A673 (cell line): Measurements from ENCODE around the gene CFAP221.

ENCODE experiments used
- EZH2 ChIP-seq: fragments of 200-600 bp; sonication (generic); IDR thresholded peaks from 2 replicates; pipeline ENCODE4 v1.6.1; 2017; ENCODE audit warnings: borderline replicate concordance, low read depth, mild to moderate bottlenecking, mixed read lengths, antibody characterized with exemption, low read length; ENCODE audit not compliant: poor library complexity, severe bottlenecking
- TF ChIP-seq, protein P1 (sequence below): fragments of 300-800, 200-600 bp; sonication (generic); conservative IDR thresholded peaks from 2 replicates; pipeline ENCODE4 v1.5.1; 2017; ENCODE audit warnings: low read depth, mild to moderate bottlenecking, antibody characterized with exemption, low read length, moderate library complexity, mixed read lengths

DNA sequence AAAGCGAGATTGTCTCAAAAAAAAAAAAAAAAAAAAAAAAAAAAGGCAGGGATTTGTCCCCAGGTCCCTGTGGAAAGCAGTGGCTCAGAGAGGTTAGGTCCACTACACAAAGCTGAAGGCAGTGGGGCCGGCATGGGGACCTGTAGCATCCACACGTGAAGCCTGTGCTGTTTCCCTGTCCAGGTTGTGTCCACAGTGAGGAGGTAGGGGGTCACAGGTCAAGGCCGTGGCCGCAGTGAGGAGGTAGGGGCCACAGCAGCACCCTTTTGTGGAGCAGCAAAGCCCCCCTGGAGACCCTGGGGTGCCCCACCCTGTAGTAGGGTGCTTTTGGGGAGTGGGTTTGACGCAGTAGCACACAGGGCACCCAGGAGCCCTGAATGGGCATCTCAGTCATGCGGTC is 148.7 kb downstream of the CFAP221 start:
- TF ChIP-seq EZH2: no peak
- TF ChIP-seq, protein P1, sequence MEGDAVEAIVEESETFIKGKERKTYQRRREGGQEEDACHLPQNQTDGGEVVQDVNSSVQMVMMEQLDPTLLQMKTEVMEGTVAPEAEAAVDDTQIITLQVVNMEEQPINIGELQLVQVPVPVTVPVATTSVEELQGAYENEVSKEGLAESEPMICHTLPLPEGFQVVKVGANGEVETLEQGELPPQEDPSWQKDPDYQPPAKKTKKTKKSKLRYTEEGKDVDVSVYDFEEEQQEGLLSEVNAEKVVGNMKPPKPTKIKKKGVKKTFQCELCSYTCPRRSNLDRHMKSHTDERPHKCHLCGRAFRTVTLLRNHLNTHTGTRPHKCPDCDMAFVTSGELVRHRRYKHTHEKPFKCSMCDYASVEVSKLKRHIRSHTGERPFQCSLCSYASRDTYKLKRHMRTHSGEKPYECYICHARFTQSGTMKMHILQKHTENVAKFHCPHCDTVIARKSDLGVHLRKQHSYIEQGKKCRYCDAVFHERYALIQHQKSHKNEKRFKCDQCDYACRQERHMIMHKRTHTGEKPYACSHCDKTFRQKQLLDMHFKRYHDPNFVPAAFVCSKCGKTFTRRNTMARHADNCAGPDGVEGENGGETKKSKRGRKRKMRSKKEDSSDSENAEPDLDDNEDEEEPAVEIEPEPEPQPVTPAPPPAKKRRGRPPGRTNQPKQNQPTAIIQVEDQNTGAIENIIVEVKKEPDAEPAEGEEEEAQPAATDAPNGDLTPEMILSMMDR: no peak
